HepG2 (cell line): Measurements from ENCODE around the gene ANKK1. TPM values are rescaled to one million over a fixed set of nuclear protein-coding genes. Genes with fewer than 3 reads are reported as not detected.

Source experiments
- ATAC-seq: fragments of 200-7000 bp; cut with Tn5 transposase; 3 replicates; pipeline ENCODE4 v1.9.1; 2020; ENCODE audit warnings: mild to moderate bottlenecking, moderate library complexity
- BruUV-seq: library from RNA; stranded (reverse); fragments of 400-500 nt; replicated peaks from 2 replicates; lab custom pipeline; 2021; lab: Mats Ljungman, UMichigan
- CTCF ChIA-PET: fragments of 300-600 bp; formaldehyde crosslinking; extraction: SDS; loops from one replicate; lab custom pipeline; 2021; ENCODE audit warnings: low total read pairs, inconsistent platforms, low intra/inter-chr PET ratio; lab: Yijun Ruan, JAX
- POLR2A ChIA-PET: fragments of 350-600 bp; sonication (Branson Sonifier 250); formaldehyde crosslinking; loops from one replicate; lab custom pipeline; 2020; ENCODE audit warnings: antibody characterized with exemption, inconsistent platforms; lab: Yijun Ruan, JAX
- DNase-seq: peaks from one replicate; pipeline ENCODE4 v3.0.0-alpha.2; 2015; ENCODE audit warnings: low spot score
- FAIRE-seq: peaks from 3 replicates; lab custom pipeline; 2011; peaks lifted over from hg19 to GRCh38; lab: Jason Lieb, UNC
- H2AFZ ChIP-seq: one replicate; pipeline ENCODE4 v1.6.1; 2011; ENCODE audit warnings: low read length, inconsistent platforms
- H3K27ac ChIP-seq: fragments of 300-600 bp; 3 replicates; pipeline ENCODE4 v1.8.0; 2011; ENCODE audit warnings: mixed run types, mild to moderate bottlenecking, mixed read lengths, low read length, inconsistent platforms; ENCODE audit not compliant: insufficient read depth; ENCODE audit errors: extremely low read length
- H3K27me3 ChIP-seq, 2 experiments: fragments of 200-600 bp in 1 of 2; 2 replicates in 1 of 2; 3 replicates in 1 of 2; pipeline versions ENCODE4 v1.6.0 to v1.8.0; 2011; ENCODE audit warnings: low read length in 2 of 2, mild to moderate bottlenecking in 2 of 2, moderate library complexity in 2 of 2, inconsistent platforms in 1 of 2; ENCODE audit not compliant: insufficient read depth in 2 of 2, control insufficient read depth in 1 of 2
- H3K36me3 ChIP-seq, 2 experiments: fragments of 200-600 bp in 1 of 2; replicated peaks in 1 of 2; 2 replicates in 1 of 2; 3 replicates in 1 of 2; pipeline versions ENCODE4 v1.5.1 to v1.8.0; 2011; ENCODE audit warnings: low read length in 2 of 2, inconsistent platforms in 1 of 2; ENCODE audit not compliant: insufficient read depth in 2 of 2, control insufficient read depth in 1 of 2
- H3K4me1 ChIP-seq: 2 replicates; pipeline ENCODE4 v1.5.1; 2012; ENCODE audit warnings: low read length, inconsistent platforms; ENCODE audit not compliant: insufficient read depth
- H3K4me2 ChIP-seq: 2 replicates; pipeline ENCODE4 v1.6.0; 2011; ENCODE audit warnings: low read depth, low read length, inconsistent platforms
- H3K4me3 ChIP-seq, 3 experiments: fragments of 200-600 bp in 1 of 3; sonication (generic), shearing (Covaris generic) in 1 of 3; replicated peaks in 1 of 3; 2 replicates each; pipeline ENCODE4 v1.5.1; 2011 to 2016; ENCODE audit warnings: low read length in 3 of 3, inconsistent platforms in 2 of 3, low read depth in 2 of 3, mild to moderate bottlenecking in 2 of 3, control low read depth in 1 of 3, mixed read lengths in 1 of 3; ENCODE audit not compliant: insufficient read depth in 1 of 3
- H3K79me2 ChIP-seq: one replicate; pipeline ENCODE4 v1.6.1; 2011; ENCODE audit warnings: low read length, inconsistent platforms; ENCODE audit not compliant: insufficient read depth
- H3K9ac ChIP-seq: 2 replicates; pipeline ENCODE4 v1.6.0; 2011; ENCODE audit warnings: mild to moderate bottlenecking, low read depth, low read length, inconsistent platforms; ENCODE audit not compliant: insufficient read depth
- H3K9me3 ChIP-seq: 2 replicates; pipeline ENCODE4 v1.5.1; 2012; ENCODE audit warnings: mild to moderate bottlenecking, low read length
- H4K20me1 ChIP-seq: 2 replicates; pipeline ENCODE4 v1.6.0; 2011; ENCODE audit warnings: inconsistent platforms, mild to moderate bottlenecking, low read length, moderate library complexity; ENCODE audit not compliant: insufficient read depth
- AGO2 ChIP-seq: fragments of 200-400 bp; formaldehyde crosslinking; optimal IDR thresholded peaks from 2 replicates; pipeline ENCODE3; 2017; ENCODE audit warnings: mild to moderate bottlenecking, low read depth, low read length, moderate library complexity
- ASH2L ChIP-seq: fragments of 300-600, 200-600 bp; sonication (generic); IDR thresholded peaks from 2 replicates; pipeline ENCODE4 v1.7.0; 2017; ENCODE audit warnings: low read depth, mild to moderate bottlenecking, moderate library complexity, mixed read lengths, low read length; ENCODE audit not compliant: insufficient read length
- HDAC2 ChIP-seq: sonication (generic); formaldehyde crosslinking; IDR thresholded peaks from 2 replicates; pipeline ENCODE4 v1.4.0; 2020; ENCODE audit warnings: missing genetic modification reagents
- IRX3 ChIP-seq: sonication (generic); formaldehyde crosslinking; IDR thresholded peaks from 2 replicates; pipeline ENCODE4 v1.8.1; 2023; ENCODE audit warnings: mild to moderate bottlenecking, low read depth, missing genetic modification reagents, borderline replicate concordance
- LBX2 ChIP-seq: sonication (generic); formaldehyde crosslinking; IDR thresholded peaks from 2 replicates; pipeline ENCODE4 v1.5.0; 2020; ENCODE audit warnings: missing genetic modification reagents, mild to moderate bottlenecking, borderline replicate concordance
- NCOA5 ChIP-seq: sonication (generic); formaldehyde crosslinking; IDR thresholded peaks from 2 replicates; pipeline ENCODE4 v1.4.0; 2020; ENCODE audit warnings: missing genetic modification reagents
- PCBP2 ChIP-seq: fragments of 200-400 bp; formaldehyde crosslinking; optimal IDR thresholded peaks from 2 replicates; pipeline ENCODE3; 2018; ENCODE audit warnings: low read length, low read depth; ENCODE audit not compliant: poor library complexity, severe bottlenecking
- POLR2A ChIP-seq, 2 experiments: IDR thresholded peaks; 2 replicates each; pipeline ENCODE4 v1.6.1; 2011; ENCODE audit warnings: low read depth in 2 of 2, low read length in 2 of 2, mild to moderate bottlenecking in 1 of 2, moderate library complexity in 1 of 2; ENCODE audit not compliant: insufficient read depth in 1 of 2
- RARA ChIP-seq: IDR thresholded peaks from 2 replicates; pipeline ENCODE4 v1.6.1; 2016; ENCODE audit warnings: missing genetic modification reagents, missing compliant biosample characterization
- RARG ChIP-seq: sonication (generic); formaldehyde crosslinking; IDR thresholded peaks from 2 replicates; pipeline ENCODE4 v1.4.0; 2020; ENCODE audit warnings: low read depth, mild to moderate bottlenecking, missing genetic modification reagents
- ZNF230 ChIP-seq: sonication (generic); formaldehyde crosslinking; IDR thresholded peaks from 2 replicates; pipeline ENCODE4 v1.4.0; 2020; ENCODE audit warnings: mild to moderate bottlenecking, missing genetic modification reagents
- ZNF431 ChIP-seq: sonication (generic); formaldehyde crosslinking; IDR thresholded peaks from 2 replicates; pipeline ENCODE4 v1.9.0; 2022; ENCODE audit warnings: missing genetic modification reagents, low read depth, mild to moderate bottlenecking, borderline replicate concordance
- ZNF552 ChIP-seq: sonication (generic); formaldehyde crosslinking; IDR thresholded peaks from 2 replicates; pipeline ENCODE4 v1.9.0; 2022; ENCODE audit warnings: missing genetic modification reagents, mild to moderate bottlenecking, borderline replicate concordance
- ZNF737 ChIP-seq: sonication (generic); formaldehyde crosslinking; IDR thresholded peaks from 2 replicates; pipeline ENCODE4 v1.5.0; 2020; ENCODE audit warnings: missing genetic modification reagents, mild to moderate bottlenecking, borderline replicate concordance
- ZNF792 ChIP-seq: IDR thresholded peaks from 2 replicates; pipeline ENCODE4 v1.6.1; 2016
- WGBS: methylation state at CpG from one replicate; pipeline ENCODE4 v1.1.6; 2017; ENCODE audit warnings: low lambda C conversion rate; 5-methylcytosine and 5-hydroxymethylcytosine counted together
- in situ Hi-C: cut with HindIII; loops from 2 replicates; pipeline ENCODE4 v1.10.0; 2017; ENCODE audit warnings: low pct_unique_long_range_greater_than_20kb; ENCODE audit not compliant: extremely low pct_ligation_motif_present
- intact Hi-C: fragments of 100-400 bp; cut with micrococcal nuclease; formaldehyde crosslinking; loops from one replicate; pipeline ENCODE4 v1.10.0; 2022; ENCODE audit not compliant: unreplicated experiment
- polyA plus RNA-seq, 8 experiments: library from polyadenylated mRNA; depleted of rRNA in 3 of 8; stranded (reverse) in 7 of 8; unstranded in 1 of 8; fragments of >200 nt; fragmentation: Illumina TruSeq in 4 of 8; extraction: Trizol in 4 of 8; gene quantifications; 2 replicates each; pipeline versions ENCODE4 v1.2.1 to v1.2.3, GENCODE V29; 2011 to 2016; ENCODE audit warnings: low read depth in 4 of 8, missing spikeins in 1 of 8, mixed read lengths in 1 of 8; ENCODE audit not compliant: insufficient read depth in 1 of 8
- total RNA-seq, 5 experiments: library from RNA; depleted of rRNA; stranded (reverse); fragments of >200 nt; fragmentation: Illumina TruSeq; extraction: Trizol; gene quantifications; 2 replicates each; pipeline ENCODE4 v1.2.3, GENCODE V29; 2016; ENCODE audit warnings: low read depth in 1 of 5

The ANKK1 gene
- total and polyA plus RNA-seq, 2 of the 13 experiments (the other 11 are each of a cell fraction or from before 2014, with no cell fraction given) = 0.04 to 0.22 TPM

DNA sequence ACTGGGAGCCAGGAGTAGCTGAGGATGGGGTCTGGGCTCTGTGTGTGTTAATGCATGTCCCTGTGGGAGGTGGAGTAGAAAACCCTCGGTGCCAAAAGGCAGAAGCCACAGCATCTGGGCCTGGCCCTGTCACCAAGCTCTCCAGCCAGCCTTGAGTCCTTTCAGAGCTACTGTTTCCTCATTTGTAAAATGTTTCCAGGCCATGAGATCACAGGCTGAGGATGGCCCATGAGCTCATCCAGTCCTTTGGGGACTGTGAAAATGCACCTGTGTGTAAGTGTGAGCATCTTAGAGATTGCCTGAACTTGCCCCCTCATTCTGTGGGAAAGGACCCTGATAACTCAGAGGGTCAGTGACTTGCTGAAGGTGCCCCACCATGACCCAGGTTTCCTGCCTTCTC, 9.1 kb downstream of the ANKK1 start:
- Histone ChIP-seq H3K27me3 (peaks cover 2 to 15% of the 10 kb centered on the region in 2 experiments; a peak in 4 of 5 replicates), H3K4me2 (no peak overlapping the region), H3K9me3 (no peaks in the 10 kb centered on the region), H3K9ac (no peak overlapping the region), H3K36me3 (no peaks in the 10 kb centered on the region), H3K79me2 (no peaks in the 10 kb centered on the region), H3K4me1 (no peaks in the 10 kb centered on the region), H2AFZ (no peak overlapping the region), H4K20me1 (no peaks in the 10 kb centered on the region), H3K27ac (no peak overlapping the region), H3K4me3 (no peak overlapping the region)
- WGBS = no CpG with 5 or more reads among the region's 1 CpG
- ChIA-PET CTCF (no interaction called here), POLR2A (no interaction called here)
- no peak for ATAC-seq
- intact Hi-C loops (no loop called here), in situ Hi-C loops (no loop called here)
- TF ChIP-seq ZNF431 (CRISPR knock-in tag) (no peak), ZNF737 (CRISPR knock-in tag) (no peak), POLR2A (IDR thresholded peaks at IDR 0.05; ENCODE audit: insufficient read depth in 1 of 2, low read depth in 2 of 2, low read length in 2 of 2) (no peak), RARA (CRISPR knock-in tag) (no peak), NCOA5 (CRISPR knock-in tag) (no peak), LBX2 (no peak), ASH2L (no peak), AGO2 (no peak), ZNF230 (no peak), HDAC2 (no peak), IRX3 (CRISPR knock-in tag) (no peak), ZNF552 (no peak), ZNF792 (no peak), PCBP2 (no peak), RARG (CRISPR knock-in tag) (no peak)
- BruUV-seq = no TSS peak
- DNase-seq = no peak
- FAIRE-seq = no peak
